ENCODE data around the gene LMTK2.
A peak's percentile ranks its signal among the peaks of the same experiment; 100 is the strongest.

The LMTK2 gene

GRCh38 chr7:98240961-98241673 lies 134.5 kb downstream of the LMTK2 start:
- DNase-seq, result no peak

GRCh38 chr7:98241674-98242241 lies 135.1 kb downstream of the LMTK2 start:
- DNase-seq, result no peak

- no peak for DNase-seq
These were observed 135.7 kb downstream of the LMTK2 start for GRCh38 chr7:98242342-98242741.

DNA sequence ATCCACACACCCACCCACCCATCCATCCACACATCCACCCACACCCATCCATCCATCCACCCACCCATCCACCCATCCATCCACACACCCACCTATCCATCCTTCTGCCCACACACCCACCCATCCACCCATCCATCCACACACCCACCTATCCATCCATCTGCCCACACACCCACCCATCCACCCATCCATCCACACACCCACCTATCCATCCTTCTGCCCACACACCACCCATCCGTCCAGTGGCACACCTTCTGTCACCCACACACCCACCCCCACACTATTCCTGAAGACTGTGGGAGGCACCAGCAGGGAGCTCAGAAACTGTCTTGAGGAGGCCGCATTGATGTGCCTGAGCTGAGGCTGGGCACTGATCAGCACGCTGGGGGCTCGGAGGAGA lies 136.3 kb downstream of the LMTK2 start:
- no peak for DNase-seq

DNA sequence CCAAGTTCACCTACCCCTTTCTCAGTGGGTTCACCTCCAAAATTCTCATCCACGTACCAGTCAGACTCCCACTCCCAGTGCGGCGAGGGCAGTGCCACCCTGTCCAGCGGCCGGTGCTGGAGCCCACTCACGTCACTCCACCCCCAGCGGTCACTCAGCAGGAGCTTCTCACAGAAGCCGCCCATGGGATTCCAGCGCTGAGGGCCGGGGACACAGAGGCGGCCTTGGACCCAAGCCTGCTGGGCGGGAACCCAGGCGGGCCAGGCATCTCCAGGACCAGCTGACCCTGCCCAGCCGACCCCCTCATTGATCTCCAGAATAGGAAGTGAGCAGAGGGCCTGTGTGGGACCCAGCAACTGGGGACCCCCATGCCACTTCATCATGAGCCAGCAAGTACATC lies 138.2 kb downstream of the LMTK2 start:
- no peak for DNase-seq

DNA sequence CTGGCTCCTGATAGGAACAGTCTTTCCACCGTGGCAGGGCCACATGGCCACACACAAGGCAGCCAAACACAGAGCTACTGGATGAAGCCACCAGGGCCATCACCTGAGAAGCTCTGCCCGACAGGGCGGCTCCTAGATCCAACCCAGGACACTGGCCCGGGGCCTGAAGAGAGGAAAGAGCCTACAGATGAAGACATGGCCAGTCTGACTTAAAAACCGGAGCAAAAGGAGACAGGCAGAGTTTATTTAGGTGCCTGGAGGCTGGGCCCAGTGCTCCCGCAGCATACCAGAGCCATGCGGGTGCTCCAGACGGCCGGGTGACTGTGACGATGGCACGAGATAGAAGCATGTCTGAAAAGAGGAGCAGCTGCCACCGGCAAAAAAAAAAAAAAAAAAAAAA lies 141.5 kb downstream of the LMTK2 start:
- DNase-seq, result no peak

- no peak for DNase-seq
These were observed 142.4 kb downstream of the LMTK2 start for GRCh38 chr7:98249106-98249505.

DNA sequence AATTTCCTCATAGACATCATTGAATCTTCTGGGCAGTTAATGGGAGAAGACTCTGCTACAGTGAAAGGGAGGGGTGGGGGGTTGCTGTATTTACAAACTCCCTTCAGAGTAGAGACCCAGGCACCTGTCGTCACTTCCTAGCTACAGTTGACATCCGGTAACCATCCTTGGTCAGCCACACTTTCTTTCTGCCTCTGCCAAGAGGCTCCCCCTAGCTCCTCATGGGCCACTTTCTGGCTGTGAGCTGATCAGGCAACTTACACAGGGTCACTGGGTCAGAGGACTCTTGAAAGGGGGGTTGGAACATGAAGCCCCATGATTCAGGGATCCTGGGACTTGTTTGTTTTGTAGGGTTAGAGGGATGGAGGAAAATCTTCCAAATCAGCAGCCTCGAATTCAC lies 144.1 kb downstream of the LMTK2 start:
- DNase-seq, result no peak

- DNase-seq, result peak; percentile 24
These were observed 144.6 kb downstream of the LMTK2 start for GRCh38 chr7:98251231-98251600.

DNA sequence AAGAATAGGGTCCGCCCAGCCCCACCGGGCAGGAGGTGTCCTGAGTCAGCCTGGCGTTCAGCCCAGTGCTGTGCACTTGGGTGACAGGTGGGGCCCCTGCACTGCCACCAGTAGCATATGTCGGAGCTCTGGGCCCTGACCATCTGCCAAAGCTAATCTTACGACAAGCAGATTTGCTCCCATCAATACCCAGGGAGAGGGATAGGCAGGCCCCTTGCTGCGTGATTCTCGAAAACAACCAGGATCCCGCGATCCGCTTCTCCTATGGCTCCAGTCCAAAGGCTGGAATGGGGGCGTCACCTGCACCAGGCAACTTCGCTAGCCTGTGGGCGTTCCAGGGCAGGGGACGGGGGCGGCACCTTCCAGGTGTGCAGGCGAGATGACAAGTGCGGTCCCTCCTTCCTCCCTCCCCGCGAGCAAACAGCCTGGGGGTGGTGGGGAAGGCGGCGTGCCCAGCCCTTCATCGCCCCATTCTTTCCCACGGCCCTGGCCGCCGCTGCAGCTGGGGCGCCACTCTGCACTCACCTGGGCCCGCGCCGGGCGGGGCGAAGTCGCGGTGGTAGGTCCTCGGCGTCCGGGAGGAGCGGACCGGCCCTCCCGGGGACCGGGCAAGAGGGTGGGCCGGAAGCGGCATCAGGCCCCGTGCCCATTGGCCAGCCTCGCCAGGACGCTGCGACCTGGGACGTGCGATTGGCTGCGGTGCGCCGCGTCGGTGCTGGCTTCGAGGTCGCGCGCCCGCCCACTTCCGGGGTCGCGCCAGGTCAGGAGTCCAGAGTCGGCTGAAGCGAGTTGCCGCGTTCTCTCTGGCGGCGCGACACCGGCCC lies 145.2 kb downstream of the LMTK2 start, which contains the start of gene TECPR1:
TSS of gene TECPR1 (minus strand) at position 632 of the 824 bp plus-strand sequence. CDS start 6,086 bp downstream, outside the sequence.
- DNase-seq, result peak; percentile 94

DNA sequence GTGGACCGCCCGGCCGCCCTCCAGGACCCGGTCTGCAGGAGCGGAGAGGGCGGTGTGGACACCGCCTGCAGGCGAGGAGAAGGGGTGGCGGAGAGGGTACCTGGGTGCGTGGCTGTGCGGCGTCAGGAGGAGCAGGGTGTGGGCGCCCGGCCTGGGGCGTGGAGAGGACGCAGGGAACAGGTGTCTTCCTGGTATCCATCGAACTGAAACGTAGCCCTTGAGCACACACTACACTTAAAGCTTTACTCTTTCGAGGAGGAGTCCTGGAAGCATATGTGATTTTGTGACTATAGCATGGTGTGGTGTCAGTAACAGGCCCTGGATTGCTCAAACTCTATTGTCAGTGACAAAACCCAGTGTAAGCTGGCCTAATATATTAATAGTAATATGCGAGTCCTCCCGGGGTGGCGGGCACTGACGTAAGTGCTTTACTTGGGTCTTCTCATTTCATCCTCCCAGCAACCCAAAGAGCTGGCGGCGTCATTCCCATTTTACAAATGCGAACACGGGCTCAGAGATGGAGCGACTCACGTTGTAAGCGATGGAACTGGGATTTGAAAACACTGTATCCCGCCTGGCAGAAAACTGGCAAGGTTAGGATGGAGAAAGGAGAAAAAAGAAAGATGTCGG lies 145.9 kb downstream of the LMTK2 start:
- no peak for DNase-seq

GRCh38 chr7:98254516-98254915 lies 147.9 kb downstream of the LMTK2 start:
- no peak for DNase-seq

DNA sequence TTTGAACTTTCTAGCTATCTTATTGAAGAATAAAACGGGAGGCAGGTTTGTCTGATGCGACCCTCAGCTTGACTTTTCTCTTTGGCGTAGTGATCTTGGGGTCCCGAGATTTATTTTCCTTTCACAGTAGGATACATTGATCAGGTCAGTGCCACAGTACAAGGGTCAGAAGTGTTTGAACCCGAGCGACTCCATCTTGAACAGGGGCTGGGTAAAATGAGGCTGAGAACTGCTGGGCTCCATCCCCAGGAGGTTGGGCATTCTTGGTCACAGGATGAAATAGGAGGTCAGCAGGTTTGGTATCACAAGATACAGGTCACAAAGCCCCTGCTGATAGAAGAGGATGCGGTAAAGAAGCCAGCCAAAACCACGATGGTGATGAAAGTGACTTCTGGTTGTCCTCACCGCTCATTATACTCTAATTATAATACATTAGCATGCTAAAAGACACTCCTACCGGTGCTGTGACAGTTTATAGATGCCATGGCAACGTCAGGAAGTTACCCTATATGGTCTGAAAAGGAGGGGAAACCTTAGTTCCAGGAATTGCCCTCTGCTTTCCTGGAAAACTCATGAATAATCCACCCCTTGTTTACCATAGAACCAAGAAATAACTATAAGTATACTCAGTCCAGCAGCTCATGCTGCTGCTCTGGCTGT lies 148.4 kb downstream of the LMTK2 start:
- DNase-seq, result no peak

GRCh38 chr7:98256431-98256830 lies 149.8 kb downstream of the LMTK2 start:
- DNase-seq, result no peak

DNA sequence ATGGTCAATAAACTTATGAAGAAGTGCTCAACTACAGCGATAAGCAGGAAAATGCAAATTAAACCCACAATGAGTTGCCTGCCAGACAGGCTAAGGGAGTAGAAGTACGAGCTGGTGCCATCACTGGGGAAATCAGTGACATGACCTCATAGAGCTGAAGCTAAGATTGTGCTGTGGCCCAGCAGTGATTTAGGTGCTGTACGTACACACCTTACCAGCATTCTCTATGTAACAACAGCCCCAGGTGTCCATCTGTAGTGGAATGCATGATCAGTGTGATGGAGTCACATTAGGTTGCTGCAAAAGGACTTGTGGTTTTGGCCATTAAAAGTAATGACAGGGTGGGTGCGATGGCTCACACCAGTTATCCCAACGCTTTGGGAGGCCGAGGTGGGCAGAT lies 151.0 kb downstream of the LMTK2 start:
- no peak for DNase-seq

All from NCI-H774 (cell line).